ENCODE measurements around the gene KLF8. TPM values are rescaled to one million over a fixed set of nuclear protein-coding genes. Genes with fewer than 3 reads are reported as not detected.

KLF8 gene
- 3.8 and 4.6 TPM in 2 replicates for total RNA-seq

GRCh38 chrX:56232221-56233082 is at the start of gene KLF8:
KLF8 (plus strand) TSS chrX:56232356; CDS start chrX:56233335, 979 bp downstream.

